ENCODE results near the gene CDH23.

Gene CDH23

DNA sequence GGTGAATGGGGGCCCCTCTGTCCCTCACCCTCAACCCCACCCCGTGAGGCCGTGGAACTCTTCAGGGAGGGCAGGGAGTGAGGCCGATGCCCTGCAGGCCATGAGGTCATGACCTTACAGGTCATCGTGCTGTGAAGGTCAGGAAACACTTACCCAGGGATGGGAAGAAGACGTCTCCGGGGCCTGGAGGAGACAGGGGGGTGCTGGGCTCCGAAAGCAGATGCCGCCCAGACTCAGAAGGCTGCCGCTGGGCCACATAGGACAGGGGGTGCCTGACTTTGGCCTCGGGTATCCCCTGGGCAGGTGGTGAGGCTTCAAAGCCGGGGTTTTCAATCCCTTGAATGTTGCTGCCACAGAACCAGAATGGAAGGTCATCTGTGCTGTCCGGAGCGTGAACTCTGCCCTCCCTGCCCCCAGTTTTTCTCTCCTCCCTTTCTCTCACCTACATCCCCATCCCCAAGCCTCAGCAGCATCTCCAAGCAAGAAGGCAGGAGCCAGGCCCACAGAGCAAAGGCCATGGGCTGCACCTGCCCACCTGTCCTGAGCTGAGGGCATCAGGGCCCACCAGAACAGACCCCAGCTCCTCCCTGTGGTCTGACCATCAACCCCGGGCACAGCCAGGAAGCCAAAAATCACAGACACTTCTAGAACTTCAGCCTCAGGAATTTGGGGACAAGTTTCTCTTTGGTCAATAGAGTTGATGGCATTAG, 354.9 kb downstream of the CDH23 start:
- no peak for DNase-seq

DNA sequence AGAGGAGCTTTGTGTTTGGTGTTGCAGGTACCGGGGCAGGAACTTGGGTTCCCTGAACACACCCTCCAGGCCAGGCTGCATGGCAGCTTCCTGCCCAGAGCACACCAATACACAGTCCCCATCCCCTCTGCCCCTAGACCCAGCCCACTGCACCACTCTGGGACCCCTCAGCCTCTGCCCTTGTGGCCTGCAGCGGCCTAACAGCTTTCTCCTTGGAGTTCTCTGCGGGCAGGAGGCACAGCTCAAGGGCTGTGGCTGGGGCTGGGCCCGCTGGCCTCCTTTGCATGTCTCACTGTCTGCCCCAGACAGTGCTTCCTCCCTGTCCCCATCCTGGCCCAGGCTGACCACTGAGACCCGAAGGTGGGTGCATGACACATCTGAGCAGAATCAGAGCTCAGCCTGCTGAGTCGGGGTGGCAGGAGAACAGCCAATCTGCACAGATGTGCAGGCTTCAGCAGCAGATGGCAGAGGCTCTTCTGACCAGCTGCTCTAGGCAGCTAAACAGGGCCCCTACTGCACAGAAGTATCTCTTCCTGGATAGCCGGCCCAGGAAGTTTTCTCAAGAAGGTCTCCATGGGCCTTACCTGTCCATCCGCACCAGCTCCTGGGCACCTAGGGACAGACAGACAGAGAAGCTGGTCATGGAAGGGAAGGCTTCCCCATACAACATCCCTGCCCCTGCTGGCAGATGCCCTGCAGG, 355.8 kb downstream of the CDH23 start:
- DNase-seq: no peak

DNA sequence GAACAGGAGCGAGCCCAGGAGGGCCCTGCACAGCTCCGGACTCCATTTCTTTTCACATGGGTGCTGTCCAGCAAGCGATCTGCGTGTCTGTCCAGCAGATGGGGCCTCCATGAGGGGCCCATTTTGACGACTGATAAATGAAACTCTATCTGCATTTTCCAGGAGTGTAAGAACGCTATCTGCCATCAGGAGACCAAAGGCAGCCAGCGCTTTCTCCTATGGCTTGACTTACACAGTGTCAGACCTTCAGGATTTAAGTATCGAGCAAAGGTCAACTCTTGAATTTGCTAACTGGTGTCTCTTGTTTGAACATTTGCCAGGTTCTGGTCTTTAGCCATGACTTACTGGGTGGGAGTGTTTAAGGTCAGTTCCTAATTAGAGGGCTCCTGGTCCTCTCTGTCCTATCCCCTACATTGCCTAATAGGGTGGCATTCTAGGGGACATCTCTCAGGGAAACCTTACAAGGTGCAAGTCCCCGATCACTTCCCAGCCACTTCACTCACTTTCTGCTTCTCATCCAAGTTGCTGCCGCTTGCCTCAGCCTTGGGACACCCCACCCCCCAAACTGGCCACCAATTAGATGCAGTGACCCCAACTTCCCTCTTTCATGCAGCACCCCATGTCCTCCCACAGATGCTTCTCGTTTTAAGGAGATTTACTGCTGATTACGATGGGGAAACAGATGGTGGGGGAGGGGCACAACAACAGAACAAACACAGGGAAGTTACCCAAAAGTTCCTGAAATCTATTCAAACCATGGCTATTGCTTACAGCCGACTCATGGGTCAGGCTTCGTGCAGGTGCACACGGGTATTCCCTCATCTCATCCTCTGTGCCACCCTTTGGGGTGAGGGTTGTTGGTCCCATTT, 356.6 kb downstream of the CDH23 start:
- no peak for DNase-seq

DNA sequence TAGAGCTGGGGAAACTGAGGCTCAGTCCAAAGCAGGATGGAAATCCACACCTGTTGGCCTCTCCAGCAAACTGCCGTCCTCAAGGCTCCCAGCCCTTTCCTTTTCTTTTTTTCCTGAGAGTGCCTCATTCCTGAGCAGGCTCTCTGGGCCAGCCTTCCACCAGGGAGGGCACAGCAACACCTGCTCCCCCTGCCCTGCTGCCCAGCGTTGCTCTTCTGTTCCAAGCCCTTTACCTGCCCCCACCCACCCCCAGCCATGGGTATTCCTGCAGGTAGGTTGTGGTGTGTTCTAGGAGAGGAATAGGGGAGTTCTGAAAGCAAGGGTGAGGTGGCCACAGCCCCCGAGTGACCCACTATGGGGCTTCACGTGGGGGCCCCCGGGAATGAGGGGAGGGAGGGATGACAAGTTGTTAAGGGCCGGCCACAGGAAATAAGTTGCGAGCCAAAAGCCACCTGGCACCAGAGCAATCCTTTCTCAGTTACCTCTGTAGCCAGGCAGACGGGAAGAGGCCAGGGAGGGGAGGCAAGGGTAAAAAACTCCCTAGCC, 357.3 kb downstream of the CDH23 start:
- no peak for DNase-seq

DNA sequence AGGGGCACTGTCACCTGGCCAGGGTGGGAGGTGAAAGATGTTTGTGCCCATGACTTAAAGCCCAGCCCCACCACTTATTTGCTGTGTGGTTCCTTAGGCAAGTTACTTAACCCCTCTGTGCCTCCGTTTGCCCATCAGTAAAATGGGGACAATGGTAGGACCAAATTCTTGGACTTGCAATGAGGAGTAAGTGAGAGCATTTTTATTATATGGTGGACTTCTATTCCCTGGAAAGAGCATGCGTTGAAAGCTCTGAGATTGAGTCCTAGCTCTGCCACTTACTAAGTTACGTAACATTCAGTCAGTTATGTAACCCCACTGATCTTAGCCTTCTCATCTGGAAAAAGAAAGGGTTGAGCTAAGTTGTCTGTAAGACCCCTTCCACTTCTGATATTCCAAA, 357.8 kb downstream of the CDH23 start:
- DNase-seq: no peak

DNA sequence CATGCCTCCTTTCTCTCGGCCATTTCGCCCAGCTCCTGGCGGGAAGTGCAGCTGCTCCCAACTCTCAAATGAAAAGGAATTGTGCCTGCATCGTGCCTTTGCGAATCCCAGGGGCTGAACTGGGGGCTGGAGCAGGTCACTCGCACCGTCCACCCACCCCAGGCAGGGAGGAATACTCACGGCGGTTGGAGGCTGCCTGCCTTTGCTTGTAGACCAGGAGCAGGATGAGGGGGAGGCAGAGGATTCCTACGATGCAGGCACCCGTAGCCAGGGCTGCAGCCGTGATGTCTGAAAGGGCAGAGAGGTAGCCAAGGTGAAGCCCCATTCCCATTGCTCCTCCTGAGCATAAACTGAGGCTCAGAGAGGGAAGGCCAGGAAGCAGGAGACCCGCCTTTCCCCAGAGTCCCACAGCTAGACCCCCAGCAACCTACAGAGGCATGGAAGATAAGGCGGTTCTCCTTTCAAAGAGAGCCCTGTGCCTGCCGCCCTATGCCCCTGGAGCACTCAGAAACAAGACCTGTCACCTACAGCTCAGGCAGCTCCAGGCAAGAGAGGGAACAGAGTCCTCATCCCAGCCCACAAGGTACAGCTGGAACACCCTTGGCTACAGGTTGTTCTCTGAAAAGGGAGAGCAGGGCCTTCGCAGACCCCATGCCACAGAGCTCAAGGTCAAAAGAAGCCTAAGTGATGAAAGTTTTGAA, 358.6 kb downstream of the CDH23 start:
- no peak for DNase-seq

DNA sequence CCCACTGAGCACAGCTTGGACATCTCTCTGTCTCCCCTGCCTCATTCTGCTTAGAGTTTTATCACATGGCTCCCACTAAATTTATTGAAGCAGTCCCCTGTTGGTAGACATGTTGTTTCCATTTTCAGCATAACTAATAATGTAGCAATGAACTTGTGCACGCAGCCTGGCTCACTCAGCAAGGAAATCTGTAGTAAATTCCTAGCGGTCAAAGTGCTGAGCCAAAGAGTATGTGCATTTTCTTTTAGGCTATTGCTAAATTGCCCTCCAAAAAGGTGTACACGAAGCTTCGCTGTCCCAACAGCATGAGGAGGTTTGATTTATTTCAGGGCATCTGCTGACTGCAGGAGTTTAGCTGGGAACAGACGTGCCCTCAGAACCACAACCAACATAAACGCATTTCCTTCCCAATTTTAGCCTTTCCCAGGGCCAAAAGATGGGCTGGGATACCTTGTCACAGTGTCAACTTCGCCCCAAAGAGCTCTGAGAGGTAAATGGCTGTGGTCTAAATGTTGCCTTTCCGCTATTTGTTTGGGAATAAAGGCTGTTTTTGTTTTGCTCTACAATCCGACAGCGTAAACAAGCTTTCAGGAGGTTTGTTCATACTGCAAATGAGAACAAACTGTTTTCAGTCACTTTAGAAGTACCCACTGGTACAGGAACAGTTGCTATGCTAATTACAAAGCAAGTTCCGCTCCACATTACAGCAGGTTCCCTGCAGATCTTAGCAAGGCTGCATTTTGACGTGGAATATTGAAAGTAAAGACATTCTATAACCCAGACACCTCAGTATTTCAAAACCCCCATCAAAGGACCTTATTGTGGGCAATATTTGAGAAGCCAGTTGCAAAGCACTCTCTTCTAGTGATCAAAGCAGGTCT, 359.8 kb downstream of the CDH23 start:
- DNase-seq: peak; percentile 54

DNA sequence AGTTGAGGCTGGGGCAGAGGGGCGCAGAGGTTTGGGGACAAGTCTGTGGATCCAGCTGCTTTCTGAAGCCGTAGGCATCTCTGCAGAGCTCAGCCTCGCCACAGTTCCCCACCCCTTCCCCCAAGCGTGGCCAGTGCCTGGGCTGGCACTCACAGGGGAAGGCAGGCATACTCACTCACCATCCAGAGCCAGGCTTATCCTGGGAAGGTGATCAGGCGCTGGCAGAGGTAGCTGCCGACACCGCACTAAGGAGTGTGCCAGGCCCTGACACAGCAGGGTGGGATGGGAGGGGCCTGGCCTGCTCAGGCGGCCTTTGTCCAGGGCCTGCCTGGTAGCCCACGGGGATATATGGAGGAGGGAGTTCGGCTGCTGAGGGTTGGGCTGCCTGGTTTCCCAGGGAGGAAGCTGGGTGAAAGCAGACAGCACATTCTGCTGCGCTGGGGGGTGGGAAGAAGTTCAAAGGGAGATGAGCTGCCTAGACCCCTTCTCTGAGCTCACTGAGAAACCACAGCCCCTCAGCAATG, 360.7 kb downstream of the CDH23 start:
- no peak for DNase-seq

DNA sequence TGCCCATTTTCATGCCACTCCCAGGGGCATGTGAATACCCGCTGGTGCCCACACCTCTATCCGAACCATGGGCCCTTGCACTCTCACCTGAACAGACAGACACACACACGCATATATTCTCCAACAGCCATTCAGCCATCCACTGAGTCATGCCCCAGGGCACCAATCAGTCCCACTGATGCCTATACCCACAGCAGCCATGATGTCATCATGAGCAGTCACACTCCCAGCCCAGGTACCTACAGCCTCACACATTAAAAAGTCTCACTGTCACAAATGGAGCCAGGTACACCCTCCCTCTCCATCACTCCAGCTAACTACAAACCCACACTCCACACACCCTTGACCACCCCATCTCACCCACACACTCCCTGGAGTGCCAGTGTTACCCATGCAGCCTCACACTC, 364.4 kb downstream of the CDH23 start:
- no peak for DNase-seq

DNA sequence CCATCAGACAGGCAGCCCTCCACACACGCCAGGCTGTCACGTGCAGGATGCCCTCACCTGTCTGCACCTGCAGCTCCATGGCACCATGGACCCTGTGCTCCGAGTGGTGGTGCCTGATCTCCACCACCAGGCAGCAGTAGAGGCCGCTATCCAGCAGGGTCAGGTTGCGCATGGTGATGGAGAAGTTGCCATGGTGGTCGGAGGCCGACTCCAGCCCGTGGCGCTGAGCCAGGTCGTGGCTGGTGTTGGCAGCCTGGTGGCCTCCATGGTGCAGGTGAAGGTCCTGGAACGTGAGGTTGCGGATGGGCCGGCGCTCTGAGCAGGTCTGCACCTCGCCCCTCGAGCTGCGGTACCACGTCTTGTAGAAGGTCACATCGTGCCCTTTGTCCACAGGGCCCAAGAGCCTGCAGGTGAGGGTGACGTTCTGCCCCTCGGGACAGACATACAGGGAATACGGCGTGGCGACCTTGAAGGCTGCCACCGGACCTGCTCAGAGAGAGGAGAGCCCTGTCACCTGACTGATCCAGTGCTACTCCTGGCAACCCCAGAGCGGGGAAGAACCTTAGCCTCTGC, 364.9 kb downstream of the CDH23 start:
- no peak for DNase-seq

DNA sequence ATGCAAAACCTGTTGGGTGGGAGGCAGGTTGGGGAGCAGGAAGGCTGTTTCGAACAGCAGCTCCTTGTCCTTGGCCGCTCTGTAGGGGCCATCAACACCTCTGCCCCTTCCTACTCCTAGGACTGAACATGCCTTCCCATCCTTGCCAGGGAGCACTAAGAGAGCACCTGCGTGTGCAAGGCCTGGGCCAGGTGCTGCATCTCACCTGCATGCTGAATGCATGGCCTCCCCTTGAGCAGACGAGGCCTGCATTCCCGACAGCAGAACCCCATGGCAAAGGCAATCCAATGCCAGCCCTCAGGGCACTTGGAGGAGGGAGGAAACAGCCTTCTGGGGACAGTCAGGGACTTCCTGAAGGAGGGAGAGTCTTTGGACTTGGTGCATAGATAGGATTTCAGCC, 365.6 kb downstream of the CDH23 start:
- no peak for DNase-seq

DNA sequence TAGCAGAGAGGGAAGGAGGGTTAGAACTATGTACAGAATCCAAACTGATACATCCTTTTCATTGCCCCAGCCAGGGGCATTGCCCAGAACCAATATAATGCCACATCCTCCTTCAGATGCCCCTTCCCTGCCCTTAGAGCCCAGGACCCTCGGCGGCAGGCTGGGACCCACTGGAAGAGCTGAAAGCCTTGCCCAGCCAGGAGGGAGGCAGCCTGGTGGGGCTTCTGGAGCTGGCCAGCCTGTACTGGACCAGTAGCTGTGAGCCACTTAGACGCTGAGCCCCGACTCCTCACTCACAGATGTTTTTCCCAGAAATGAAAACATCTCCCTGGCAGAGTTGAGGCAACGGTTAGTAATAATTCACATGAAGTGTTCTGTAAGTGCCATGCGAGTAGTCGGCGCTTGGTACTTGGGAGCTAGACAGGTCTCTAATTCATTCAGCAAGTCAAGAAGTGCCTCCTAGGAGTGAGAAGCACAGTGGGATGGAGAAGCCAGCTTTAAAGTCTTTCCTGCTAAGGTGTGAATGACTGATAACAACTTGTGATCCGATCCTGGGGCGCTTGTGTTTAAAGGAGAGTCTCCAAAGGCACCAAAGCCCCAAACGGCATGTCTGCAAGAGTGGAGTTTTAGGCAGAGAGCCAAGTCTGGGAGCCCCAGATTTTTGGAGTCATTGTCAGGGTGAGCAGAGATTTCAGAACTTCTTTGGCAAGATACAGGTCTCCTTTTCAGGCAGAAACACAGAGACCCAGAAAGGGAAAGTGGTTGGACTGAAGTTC, 366.8 kb downstream of the CDH23 start:
- peak; percentile 24 for DNase-seq

DNA sequence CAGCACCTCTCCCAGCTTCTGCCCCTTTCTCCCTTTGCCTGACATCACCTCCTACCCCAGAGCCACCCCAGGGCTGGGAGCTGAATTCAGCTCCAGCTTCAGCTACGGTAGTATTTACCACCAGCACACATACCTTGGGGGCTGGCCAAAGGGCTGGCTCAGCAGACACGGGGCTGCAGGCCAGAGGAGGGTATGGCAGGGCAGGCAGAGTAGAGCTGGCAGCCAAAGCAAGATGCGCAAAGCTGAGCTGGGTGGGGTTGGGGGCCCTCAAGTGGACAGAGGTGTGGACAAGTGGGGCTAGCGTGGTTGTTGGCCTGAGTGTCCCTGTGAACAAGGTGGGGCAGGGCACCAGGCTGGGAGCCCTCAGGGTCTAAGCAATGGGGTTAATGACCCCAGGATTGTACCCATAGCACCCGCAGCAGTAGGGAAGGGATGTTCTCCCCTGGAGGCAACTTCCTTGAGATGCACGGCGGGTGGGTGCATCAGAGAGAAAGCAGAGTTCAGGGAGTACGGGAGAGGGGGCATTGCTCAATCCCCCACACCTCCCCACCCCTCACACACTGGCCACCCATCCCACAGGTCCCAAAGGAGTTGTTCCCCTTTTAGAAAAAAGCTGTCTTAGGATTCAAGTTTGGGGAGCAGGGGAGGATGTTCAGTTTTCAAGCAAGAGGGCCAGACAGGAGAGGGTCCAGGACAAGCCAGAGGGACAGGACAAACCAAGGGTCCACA, 368.6 kb downstream of the CDH23 start:
- peak; percentile 46 for DNase-seq

DNA sequence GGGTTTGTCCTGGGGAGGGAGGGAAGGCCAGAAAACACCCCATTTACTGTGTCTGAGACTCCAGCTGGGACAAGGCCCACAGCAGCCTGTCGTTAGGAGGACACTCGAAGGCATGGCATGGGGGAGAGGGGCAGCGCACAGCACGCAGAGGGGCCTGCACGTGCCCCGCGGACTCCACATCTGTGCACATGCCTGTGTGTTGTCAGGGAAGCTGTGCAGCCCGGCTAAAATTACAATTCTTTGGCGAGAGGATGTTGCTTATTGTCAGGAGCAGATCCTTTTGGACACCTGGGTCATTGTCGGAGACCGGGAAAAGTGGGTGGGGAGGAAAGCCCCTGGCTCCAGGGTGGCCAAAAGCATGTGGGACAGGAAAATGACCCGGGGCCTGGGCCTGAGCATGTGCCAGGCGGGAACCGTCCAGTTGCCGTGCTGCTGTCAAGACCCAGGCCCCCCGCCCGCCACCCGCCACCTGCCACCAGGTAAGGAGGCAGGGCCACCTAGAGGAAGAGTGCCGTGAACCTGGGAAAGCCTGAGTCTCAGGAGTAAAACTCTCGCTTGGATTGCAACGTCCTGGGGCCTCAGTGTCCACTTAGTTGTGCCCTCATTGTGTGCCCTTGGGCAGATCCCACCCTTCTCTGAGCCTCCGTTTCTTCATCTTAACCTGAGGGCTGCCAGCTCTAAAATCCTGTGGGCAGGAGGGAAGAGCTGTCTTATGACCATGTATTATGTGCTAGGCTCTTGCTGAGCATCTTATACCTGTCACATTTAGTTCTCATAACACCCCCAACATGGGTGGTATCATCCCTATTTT, 369.4 kb downstream of the CDH23 start:
- no peak for DNase-seq

DNA sequence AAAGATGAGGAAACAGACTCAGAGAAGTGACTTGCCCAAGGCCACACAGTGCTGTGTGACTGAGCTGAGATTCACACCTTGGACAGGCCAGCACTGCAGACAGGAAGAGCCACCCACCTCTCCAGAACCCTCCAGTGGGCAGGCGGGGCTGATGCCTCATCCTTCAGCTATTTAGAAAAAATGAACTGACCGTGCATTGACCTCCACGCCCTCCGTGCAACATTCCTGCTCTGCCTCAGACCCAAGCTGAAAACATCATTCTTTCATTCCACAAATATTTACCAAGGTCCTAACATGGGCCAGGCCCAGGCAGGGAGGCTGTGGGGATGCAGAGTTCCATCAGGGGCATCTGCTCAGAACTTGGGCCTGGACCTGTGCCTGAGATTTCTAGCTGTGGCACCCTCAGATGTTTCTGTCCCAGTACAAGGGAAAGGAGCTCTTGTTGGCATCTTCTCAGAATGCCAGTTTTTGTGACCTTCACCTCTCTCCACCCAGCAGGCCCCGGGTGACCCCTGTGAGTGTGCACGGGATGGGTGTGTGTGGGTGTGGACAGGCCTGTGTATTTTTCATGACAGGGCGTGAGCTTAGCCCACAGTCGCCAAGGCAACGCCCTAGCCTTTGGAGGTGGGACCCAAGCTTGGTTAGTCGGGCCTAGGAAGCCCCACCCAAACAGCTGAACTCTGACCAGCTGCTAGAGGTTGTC, 370.1 kb downstream of the CDH23 start:
- DNase-seq: peak; percentile 93

DNA sequence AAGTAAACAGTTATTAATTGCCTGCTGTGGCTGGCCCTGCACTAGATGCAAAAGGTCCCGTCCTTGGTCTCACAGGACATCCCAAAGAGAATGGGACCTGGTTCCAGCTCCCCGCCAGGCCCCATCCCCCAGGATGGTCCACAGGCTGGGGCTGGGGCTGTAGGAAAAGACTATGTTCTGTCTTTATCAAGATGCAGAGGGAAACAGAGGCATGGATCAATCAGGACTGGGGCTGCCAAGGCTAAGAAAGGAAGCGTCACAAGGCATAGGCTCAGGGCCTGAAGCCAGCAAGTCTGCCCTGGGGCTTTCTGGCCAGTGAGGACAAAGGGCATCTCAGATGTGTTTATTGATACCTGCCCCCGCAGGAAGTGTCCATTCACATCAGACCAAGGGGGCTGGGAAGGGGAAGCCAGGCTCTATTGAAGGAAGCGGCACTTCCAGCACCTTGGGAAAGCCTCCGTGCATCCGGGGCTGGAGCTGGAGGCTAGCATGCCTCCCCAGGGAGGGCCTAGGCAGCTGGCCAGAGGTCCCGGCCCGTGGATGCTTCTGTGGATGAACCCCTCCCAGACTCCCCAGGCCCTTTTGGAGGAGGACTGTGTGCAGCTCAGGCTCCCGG, 370.8 kb downstream of the CDH23 start:
- DNase-seq: peak; percentile 31

DNA sequence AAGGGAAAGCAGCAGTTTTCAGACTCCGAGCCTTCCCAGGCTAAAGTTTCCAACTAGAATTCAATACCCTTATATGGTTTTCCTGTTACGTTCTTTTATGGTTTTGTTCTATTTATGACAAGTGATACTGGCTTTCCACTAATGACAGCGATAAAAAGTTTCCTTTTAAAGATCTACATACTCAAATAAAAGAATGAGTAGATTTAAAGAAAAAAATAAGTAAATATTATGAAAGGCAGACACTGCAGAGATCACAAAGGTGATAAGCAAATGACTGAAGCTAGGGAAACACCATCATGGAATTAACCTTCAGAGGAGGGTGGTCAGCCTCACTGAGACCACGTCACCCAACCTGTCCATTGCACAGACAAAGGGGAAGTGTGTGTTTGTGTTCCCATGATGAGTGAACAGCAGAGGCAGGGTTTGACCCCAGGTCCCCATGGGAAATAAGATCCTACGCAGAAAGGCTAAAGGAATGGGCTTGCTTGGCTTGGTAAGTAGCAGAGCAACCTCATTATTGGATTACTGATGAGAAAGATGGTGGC, 372.6 kb downstream of the CDH23 start:
- no peak for DNase-seq
